Activated T-cell treated with anti-CD3 and anti-CD28 coated beads, Interleukin-2, amount 50 U/mL, for 72 hours (primary cell): ENCODE data around the gene FBXL7. TPM values are rescaled to one million over a fixed set of nuclear protein-coding genes. Genes with fewer than 3 reads are reported as not detected.

Source experiments
- ATAC-seq, 2 donors: fragments of 150-1000 bp; cut with Tn5 transposase; replicated peaks in 1 of 2; 2 replicates each; pipeline ENCODE4 v1.10.0; 2021; ENCODE audit warnings: moderate library complexity in 2 of 2, mild to moderate bottlenecking in 1 of 2
- DNase-seq, 2 donors: peaks; one replicate each; pipeline ENCODE4 v3.0.0; 2021 to 2022; ENCODE audit warnings: mixed read lengths in 1 of 2
- H3K27ac Mint-ChIP-seq: one replicate; pipeline ENCODE4 v1.8.0; 2022; ENCODE audit warnings: mild to moderate bottlenecking, moderate library complexity, mixed read lengths
- H3K27me3 Mint-ChIP-seq: one replicate; pipeline ENCODE4 v1.8.0; 2022; ENCODE audit warnings: low read depth, mixed read lengths
- H3K36me3 Mint-ChIP-seq, 2 donors: one replicate each; pipeline ENCODE4 v1.8.0; 2022; ENCODE audit warnings: mixed read lengths in 2 of 2, mild to moderate bottlenecking in 1 of 2; ENCODE audit not compliant: insufficient read depth in 2 of 2
- H3K4me1 Mint-ChIP-seq: one replicate; pipeline ENCODE4 v1.8.0; 2022; ENCODE audit warnings: low read depth, mixed read lengths
- H3K4me3 Mint-ChIP-seq, 2 donors: one replicate each; pipeline ENCODE4 v1.8.0; 2022; ENCODE audit warnings: mild to moderate bottlenecking in 2 of 2, mixed read lengths in 2 of 2, moderate library complexity in 2 of 2
- H3K9me3 Mint-ChIP-seq, 2 donors: one replicate each; pipeline ENCODE4 v1.8.0; 2022; ENCODE audit warnings: mixed read lengths in 2 of 2
- total RNA-seq, 2 donors: library from RNA; stranded (reverse); gene quantifications; one replicate each; pipeline ENCODE4 v1.2.3, GENCODE V29; 2022

Gene FBXL7
- total RNA-seq, 2 donors from 2014 or later = not detected

- Mint-ChIP-seq H3K4me1 (no peaks in the 10 kb centered on the region), H3K9me3 (peaks cover 0 to 1% of the 10 kb centered on the region in 2 donors), H3K27me3 (no peaks in the 10 kb centered on the region), H3K27ac (no peak overlapping the region), H3K36me3 (no peaks in the 10 kb centered on the region), H3K4me3 (no peak overlapping the region)
- DNase-seq = no peak
- no peak for ATAC-seq
Observed at GRCh38 chr5:15796557-15796956, 296.6 kb downstream of the FBXL7 start.

GRCh38 chr5:15797116-15797515, 297.1 kb downstream of the FBXL7 start:
- Mint-ChIP-seq H3K27ac (no peak overlapping the region), H3K4me3 (no peak overlapping the region), H3K27me3 (no peaks in the 10 kb centered on the region), H3K36me3 (no peaks in the 10 kb centered on the region), H3K9me3 (peaks cover 0 to 4% of the 10 kb centered on the region in 2 donors), H3K4me1 (no peaks in the 10 kb centered on the region)
- no peak for ATAC-seq
- DNase-seq = no peak

- H3K4me1 Mint-ChIP-seq = no peaks in the 10 kb centered on the region
- no peak overlapping the region for H3K4me3 Mint-ChIP-seq
- H3K36me3 Mint-ChIP-seq = no peaks in the 10 kb centered on the region
- DNase-seq (no peak), ATAC-seq (no peak)
- no peaks in the 10 kb centered on the region for H3K27me3 Mint-ChIP-seq
- peaks cover 2 to 6% of the 10 kb centered on the region in 2 donors for H3K9me3 Mint-ChIP-seq
- no peak overlapping the region for H3K27ac Mint-ChIP-seq
Observed at GRCh38 chr5:15798006-15798405, 298.0 kb downstream of the FBXL7 start.

- H3K9me3 Mint-ChIP-seq = peaks cover 2 to 8% of the 10 kb centered on the region in 2 donors
- H3K4me3 Mint-ChIP-seq = no peak overlapping the region
- H3K4me1 Mint-ChIP-seq = no peaks in the 10 kb centered on the region
- H3K27ac Mint-ChIP-seq = no peak overlapping the region
- no peaks in the 10 kb centered on the region for H3K27me3 Mint-ChIP-seq
- DNase-seq = no peak
- ATAC-seq = no peak
- no peaks in the 10 kb centered on the region for H3K36me3 Mint-ChIP-seq
Observed at GRCh38 chr5:15799014-15799413, 299.0 kb downstream of the FBXL7 start.

GRCh38 chr5:15799612-15800011, 299.6 kb downstream of the FBXL7 start:
- Mint-ChIP-seq H3K9me3 (peaks cover 2 to 8% of the 10 kb centered on the region in 2 donors), H3K4me3 (no peak overlapping the region), H3K27me3 (no peaks in the 10 kb centered on the region), H3K27ac (no peak overlapping the region), H3K36me3 (no peaks in the 10 kb centered on the region), H3K4me1 (no peaks in the 10 kb centered on the region)
- ATAC-seq (no peak), DNase-seq (no peak)

GRCh38 chr5:15803280-15803679, 303.3 kb downstream of the FBXL7 start:
- Mint-ChIP-seq H3K27me3 (no peaks in the 10 kb centered on the region), H3K4me3 (no peak overlapping the region), H3K9me3 (peaks cover 5 to 8% of the 10 kb centered on the region in 2 donors), H3K27ac (no peak overlapping the region), H3K4me1 (no peaks in the 10 kb centered on the region), H3K36me3 (no peaks in the 10 kb centered on the region)
- ATAC-seq = no peak
- DNase-seq = no peak

GRCh38 chr5:15806613-15807012, 306.6 kb downstream of the FBXL7 start:
- Mint-ChIP-seq H3K27ac (no peak overlapping the region), H3K4me3 (no peak overlapping the region), H3K36me3 (no peaks in the 10 kb centered on the region), H3K27me3 (no peaks in the 10 kb centered on the region), H3K4me1 (no peaks in the 10 kb centered on the region), H3K9me3 (peaks cover 5 to 8% of the 10 kb centered on the region in 2 donors)
- DNase-seq = no peak
- ATAC-seq = no peak

GRCh38 chr5:15807248-15807647, 307.3 kb downstream of the FBXL7 start:
- DNase-seq (no peak), ATAC-seq (no peak)
- Mint-ChIP-seq H3K27ac (no peak overlapping the region), H3K4me3 (no peak overlapping the region), H3K9me3 (peaks cover 5% of the 10 kb centered on the region in 2 donors), H3K27me3 (no peaks in the 10 kb centered on the region), H3K4me1 (no peaks in the 10 kb centered on the region), H3K36me3 (no peaks in the 10 kb centered on the region)

- no peaks in the 10 kb centered on the region for H3K36me3 Mint-ChIP-seq
- no peak for DNase-seq
- no peak overlapping the region for H3K4me3 Mint-ChIP-seq
- H3K27me3 Mint-ChIP-seq = no peaks in the 10 kb centered on the region
- H3K27ac Mint-ChIP-seq = no peak overlapping the region
- H3K9me3 Mint-ChIP-seq = peaks cover 3 to 4% of the 10 kb centered on the region in 2 donors
- ATAC-seq = no peak
- H3K4me1 Mint-ChIP-seq = no peaks in the 10 kb centered on the region
Observed at GRCh38 chr5:15807871-15808270, 307.9 kb downstream of the FBXL7 start.

- Mint-ChIP-seq H3K36me3 (no peaks in the 10 kb centered on the region), H3K27me3 (no peaks in the 10 kb centered on the region), H3K4me1 (no peaks in the 10 kb centered on the region), H3K27ac (no peak overlapping the region), H3K9me3 (peaks cover 2 to 3% of the 10 kb centered on the region in 2 donors), H3K4me3 (no peak overlapping the region)
- no peak for DNase-seq
- no peak for ATAC-seq
Observed at GRCh38 chr5:15808577-15808976, 308.6 kb downstream of the FBXL7 start.

- Mint-ChIP-seq H3K4me3 (no peak overlapping the region), H3K4me1 (no peaks in the 10 kb centered on the region), H3K27ac (no peak overlapping the region), H3K36me3 (no peaks in the 10 kb centered on the region), H3K9me3 (peaks cover 5% of the 10 kb centered on the region in 2 donors), H3K27me3 (no peaks in the 10 kb centered on the region)
- no peak for DNase-seq
- no peak for ATAC-seq
Observed at GRCh38 chr5:15819617-15820016, 319.6 kb downstream of the FBXL7 start.

GRCh38 chr5:15821506-15821905, 321.5 kb downstream of the FBXL7 start:
- H3K27ac Mint-ChIP-seq = no peak overlapping the region
- no peak for DNase-seq
- H3K36me3 Mint-ChIP-seq = no peaks in the 10 kb centered on the region
- peaks cover 5% of the 10 kb centered on the region in 2 donors for H3K9me3 Mint-ChIP-seq
- no peaks in the 10 kb centered on the region for H3K4me1 Mint-ChIP-seq
- no peak for ATAC-seq
- H3K4me3 Mint-ChIP-seq = no peak overlapping the region
- no peaks in the 10 kb centered on the region for H3K27me3 Mint-ChIP-seq

GRCh38 chr5:15823398-15823797, 323.4 kb downstream of the FBXL7 start:
- no peak for DNase-seq
- Mint-ChIP-seq H3K27ac (no peak overlapping the region), H3K36me3 (no peaks in the 10 kb centered on the region), H3K27me3 (no peaks in the 10 kb centered on the region), H3K9me3 (peaks cover 0 to 5% of the 10 kb centered on the region in 2 donors), H3K4me3 (no peak overlapping the region), H3K4me1 (no peaks in the 10 kb centered on the region)
- no peak for ATAC-seq

- no peak for ATAC-seq
- DNase-seq = no peak
- H3K4me3 Mint-ChIP-seq = no peak overlapping the region
- H3K27ac Mint-ChIP-seq = no peak overlapping the region
- H3K4me1 Mint-ChIP-seq = no peaks in the 10 kb centered on the region
- H3K36me3 Mint-ChIP-seq = no peaks in the 10 kb centered on the region
- H3K9me3 Mint-ChIP-seq = peaks cover 0 to 2% of the 10 kb centered on the region in 2 donors
- H3K27me3 Mint-ChIP-seq = no peaks in the 10 kb centered on the region
Observed at GRCh38 chr5:15827741-15828140, 327.8 kb downstream of the FBXL7 start.
